Hepatic stellate cell (primary cell): ENCODE data around the gene HAUS3.
"Not testable (repeated sequence)": the region's sequence is repeated elsewhere in the genome, so short reads cannot be mapped to it uniquely, and the experiment has no call there.

ENCODE experiments used
- DNase-seq: peaks from one replicate; pipeline ENCODE4 v3.0.0; 2011; ENCODE audit warnings: low spot score

The HAUS3 gene

GRCh38 chr4:2251795-2252529, 10.0 kb upstream of the HAUS3 start:
- no peak for DNase-seq

- DNase-seq: no peak
Measured at GRCh38 chr4:2251073-2251794, 9.3 kb upstream of the HAUS3 start.

GRCh38 chr4:2250357-2251072, 8.6 kb upstream of the HAUS3 start:
- DNase-seq: no peak

GRCh38 chr4:2249526-2250356, 7.8 kb upstream of the HAUS3 start:
- DNase-seq: peak; percentile 2

- DNase-seq: no peak
Measured at GRCh38 chr4:2248821-2249261, 6.9 kb upstream of the HAUS3 start.

GRCh38 chr4:2248044-2248780, 6.3 kb upstream of the HAUS3 start:
- DNase-seq: peak; percentile 2

- peak; percentile 2 for DNase-seq
Measured at GRCh38 chr4:2247128-2248043, 5.5 kb upstream of the HAUS3 start.

- peak; percentile 4 for DNase-seq
Measured at GRCh38 chr4:2246384-2247127, 4.6 kb upstream of the HAUS3 start.

- peak; percentile 5 for DNase-seq
Measured at GRCh38 chr4:2245787-2246275, 3.9 kb upstream of the HAUS3 start.

- DNase-seq: peak; percentile 9
Measured at GRCh38 chr4:2245057-2245786, 3.3 kb upstream of the HAUS3 start.

GRCh38 chr4:2243681-2244380, 1.9 kb upstream of the HAUS3 start:
- peak; percentile 61 for DNase-seq

GRCh38 chr4:2241003-2241402, 918 bp downstream of the HAUS3 start:
- no peak for DNase-seq

GRCh38 chr4:2236944-2237666, 4.8 kb downstream of the HAUS3 start:
- no peak for DNase-seq

- DNase-seq: no peak
Measured at GRCh38 chr4:2231082-2231481, 10.8 kb downstream of the HAUS3 start.

- DNase-seq: no peak
Measured at GRCh38 chr4:2226261-2226660, 15.7 kb downstream of the HAUS3 start.

GRCh38 chr4:2222838-2223237, 19.1 kb downstream of the HAUS3 start:
- DNase-seq: no peak

GRCh38 chr4:2221378-2221777, 20.5 kb downstream of the HAUS3 start:
- DNase-seq: not testable (repeated sequence)
